ENCODE data around the gene RTTN.
"Not testable (repeated sequence)": the region's sequence is repeated elsewhere in the genome, so short reads cannot be mapped to it uniquely, and the experiment has no call there.

RTTN gene, protein sequence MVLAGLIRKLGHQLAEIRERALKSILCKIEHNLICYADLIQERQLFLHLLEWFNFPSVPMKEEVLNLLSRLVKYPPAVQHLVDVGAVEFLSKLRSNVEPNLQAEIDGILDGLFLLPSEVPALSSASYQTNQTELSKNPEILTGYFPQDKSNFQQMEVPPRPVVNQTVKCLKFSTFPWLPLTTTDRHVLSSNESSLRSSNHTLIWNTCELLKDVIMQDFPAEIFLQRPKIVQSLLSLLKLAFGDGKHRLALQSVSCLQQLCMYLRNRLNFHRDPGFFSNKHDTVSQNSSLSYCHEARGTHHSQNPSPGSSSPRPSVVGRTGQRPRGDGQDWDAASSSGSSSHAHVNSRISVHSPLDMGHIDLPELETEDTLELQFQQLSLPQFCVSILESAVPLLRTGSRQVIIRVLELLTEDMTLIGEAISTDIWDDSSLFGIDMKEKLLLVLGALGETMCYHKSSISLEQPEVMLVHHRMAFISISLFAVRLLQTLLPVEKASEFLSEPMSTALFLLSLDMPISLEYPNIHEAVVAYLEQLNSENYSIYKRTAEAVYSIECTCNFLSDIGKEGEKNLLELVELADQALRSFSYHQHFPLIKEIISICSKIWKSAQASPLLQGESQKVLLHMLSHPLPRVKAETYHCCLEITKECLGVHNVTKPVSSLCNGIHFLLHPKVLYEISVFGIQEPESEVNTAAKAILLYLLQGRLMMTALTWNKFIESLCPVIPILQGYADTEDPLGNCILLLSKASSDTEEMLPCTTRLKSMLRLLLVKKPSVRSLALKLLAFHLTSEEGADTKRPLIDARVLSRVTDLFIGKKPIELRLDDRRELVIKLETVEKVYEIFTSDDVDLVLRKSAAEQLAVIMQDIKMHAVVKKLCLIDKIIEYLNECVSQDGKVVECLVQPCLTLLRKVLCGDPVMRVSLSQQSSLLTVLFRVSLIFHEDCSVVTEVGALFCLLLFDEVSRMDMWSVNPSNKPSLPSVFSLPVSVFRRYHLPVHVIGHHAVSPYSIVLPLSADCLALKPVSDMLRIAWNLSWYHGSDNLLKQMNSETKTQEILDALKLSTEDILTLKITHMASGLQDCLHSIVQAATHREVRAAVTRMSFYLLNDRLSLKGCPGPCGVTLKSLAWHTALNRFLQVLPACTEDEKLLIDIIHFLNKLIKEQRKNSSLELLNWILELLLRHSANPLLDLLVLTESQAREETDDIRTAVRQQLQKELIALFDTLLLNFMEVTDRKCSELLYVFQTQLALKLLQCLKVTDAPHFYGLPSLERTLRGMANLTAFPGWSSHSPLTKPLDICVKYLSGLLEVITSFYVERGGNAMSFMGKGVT (N-terminal part only)

DNA sequence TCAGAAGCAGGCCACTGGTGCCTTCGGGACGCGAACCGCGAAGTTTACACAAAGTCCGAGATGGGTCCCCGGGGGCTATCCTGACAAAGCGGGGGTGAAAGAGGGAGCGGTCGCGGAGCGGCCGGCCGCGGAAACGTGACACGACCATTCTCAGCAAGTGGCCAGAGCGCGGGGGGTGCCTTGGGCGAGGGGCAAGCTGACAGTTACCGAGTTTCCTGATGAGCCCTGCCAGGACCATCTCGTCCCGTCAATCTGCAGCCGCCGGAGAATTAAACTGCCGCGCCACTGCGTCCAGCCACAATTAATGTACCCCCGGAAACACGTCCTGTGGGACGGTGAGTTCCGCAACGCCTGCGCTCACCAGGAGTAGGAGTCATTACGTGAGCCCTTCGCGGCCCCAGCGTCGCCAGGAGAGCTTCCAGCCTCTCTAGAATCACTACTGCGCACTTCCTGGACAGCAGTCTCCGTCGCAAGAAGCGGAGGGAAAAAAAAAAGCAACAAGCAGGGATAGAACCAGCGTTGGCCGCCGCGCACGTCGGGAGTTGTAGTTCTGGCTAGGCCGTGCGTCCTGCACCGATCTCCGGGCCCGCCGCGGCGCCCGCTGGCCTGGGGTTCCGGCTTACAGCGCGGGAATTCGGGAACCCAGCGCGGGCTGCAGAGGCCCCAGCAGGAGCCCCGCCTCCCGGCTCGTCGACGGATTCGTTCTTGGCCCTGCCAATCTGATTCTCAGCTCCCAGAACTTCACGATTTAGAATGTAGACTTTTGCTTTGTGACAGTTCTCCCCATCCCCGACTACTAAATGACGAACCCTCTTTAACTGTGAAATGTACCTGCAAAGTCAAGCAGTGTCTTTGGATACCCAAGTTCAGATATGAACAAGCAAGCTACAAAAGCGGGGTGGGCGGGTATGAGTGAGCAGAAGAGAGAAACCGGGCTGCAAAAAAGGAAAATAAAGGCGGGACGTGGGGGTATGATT lies at the start of gene RTTN:
Gene RTTN, minus strand, starts transcription at position 267 of the 977 bp plus-strand sequence. Its CDS starts 29 bp downstream, at position 238.
- peak; percentile 76 to 78 for DNase-seq (ENCODE audit: low read depth in 2 of 2, low spot score in 1 of 2)

DNA sequence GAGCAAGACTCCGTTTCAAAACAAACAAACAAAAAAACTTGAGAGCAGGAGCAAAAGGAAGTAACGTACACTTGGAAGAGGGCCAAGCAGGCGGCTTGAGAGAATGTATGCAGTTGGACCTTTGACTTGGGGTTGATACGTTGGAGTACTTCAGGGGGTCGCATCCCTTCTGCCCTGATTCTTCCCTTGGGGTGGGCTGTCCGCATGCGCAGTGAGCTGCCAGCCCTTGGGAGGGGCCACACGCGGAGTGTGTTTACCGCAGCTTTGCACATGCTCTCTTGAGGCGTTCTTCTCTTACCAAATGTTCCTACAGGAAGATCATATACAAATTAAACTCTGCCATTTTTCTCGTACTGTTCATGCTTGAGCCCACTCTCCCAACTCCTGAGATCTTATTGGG lies 45.3 kb upstream of the RTTN start:
- DNase-seq (ENCODE audit: low read depth in 2 of 2, low spot score in 1 of 2): no peak

DNA sequence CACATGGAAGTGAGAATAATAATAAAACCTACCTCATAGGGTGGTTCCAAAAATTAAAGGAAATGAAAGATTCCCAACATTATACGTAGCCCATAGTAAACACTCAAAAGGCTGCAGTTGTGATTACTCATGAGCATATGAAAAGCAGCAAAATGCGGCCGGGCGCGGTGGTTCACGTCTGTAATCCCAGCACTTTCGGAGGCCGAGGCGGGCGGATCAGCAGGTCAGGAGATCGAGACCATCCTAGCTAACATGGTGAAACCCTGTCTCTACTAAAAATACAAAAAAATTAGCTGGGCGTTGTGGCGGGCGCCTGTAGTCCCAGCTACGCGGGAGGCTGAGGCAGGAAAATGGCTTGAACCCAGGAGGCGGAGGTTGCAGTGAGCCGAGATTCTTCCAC lies 44.4 kb upstream of the RTTN start:
- not testable (repeated sequence) for DNase-seq (ENCODE audit: low read depth in 2 of 2, low spot score in 1 of 2)

DNA sequence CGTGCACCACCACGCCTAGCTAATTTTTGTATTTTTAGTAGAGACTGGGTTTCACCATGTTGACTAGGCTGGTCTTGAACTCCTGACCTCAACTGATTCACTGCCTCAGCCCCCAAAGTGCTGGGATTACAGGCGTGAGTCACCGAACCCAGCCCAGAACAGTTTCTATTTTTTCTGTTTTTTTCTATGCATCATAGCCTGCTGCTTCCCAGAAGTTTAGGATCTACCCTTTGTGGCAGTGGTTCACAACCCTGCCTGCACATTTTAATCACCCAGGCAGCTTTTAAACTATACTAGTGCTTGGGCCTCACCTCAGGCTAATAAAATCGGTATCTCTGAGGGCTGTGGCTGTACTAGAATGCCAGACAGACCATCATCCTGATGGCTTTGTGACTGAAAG lies 43.6 kb upstream of the RTTN start:
- DNase-seq (ENCODE audit: low read depth in 2 of 2, low spot score in 1 of 2): no peak

DNA sequence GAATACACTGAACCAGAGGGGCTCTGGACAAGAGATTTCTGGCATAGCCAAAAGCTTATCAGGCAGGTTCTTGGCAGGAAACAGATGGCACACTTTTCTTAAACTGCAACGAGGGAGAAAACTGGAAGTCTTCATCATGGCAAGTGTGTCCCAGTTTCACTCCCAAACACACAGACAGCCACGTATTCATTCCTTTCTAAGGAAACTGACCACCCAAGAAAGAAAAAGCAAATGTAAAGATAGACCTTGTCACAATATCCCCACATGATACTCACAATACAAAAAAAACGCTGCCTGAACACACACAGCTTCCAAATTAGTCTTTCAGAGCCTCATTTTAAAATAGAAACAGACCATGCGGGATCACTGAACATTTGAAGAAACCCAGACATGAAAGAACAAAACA lies 40.6 kb upstream of the RTTN start:
- no peak for DNase-seq (ENCODE audit: low read depth in 2 of 2, low spot score in 1 of 2)

DNA sequence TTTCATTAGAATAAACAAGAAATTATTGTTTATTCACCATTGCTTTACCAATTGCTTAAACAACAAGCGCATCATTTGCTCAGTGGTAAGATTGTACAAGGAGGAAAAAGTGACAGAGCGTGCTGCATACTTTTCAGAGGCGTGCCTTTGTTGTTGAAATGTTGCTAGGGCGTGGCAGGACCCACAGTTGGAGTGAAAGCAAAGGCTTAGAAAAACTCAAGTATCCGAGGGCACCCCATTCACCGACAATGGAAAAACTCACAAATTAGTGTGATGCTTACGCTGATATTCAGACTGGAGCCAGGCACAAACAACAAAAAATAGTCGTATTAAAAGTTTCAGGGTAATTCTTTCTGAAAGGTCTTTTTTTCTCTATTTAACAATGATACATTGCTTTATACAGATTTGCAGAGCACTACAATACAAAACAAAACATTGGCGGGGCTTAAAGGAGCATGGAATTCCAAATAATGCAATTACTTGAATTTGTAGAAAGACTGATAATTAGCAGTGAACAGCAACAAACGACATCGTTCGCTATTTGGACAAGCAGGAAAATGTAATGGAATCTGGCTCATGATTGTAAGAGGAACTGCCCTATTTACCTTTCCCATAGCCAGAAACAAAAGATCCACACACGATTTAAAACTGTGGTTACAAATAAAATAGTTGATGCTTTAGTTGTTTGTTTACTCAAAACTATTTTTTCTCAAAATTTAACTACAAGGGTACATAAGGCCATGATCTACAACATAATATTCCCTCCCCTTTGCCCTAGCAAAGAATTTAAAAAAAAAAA lies 37.8 kb upstream of the RTTN start:
- no peak for DNase-seq (ENCODE audit: low read depth in 2 of 2, low spot score in 1 of 2)

DNA sequence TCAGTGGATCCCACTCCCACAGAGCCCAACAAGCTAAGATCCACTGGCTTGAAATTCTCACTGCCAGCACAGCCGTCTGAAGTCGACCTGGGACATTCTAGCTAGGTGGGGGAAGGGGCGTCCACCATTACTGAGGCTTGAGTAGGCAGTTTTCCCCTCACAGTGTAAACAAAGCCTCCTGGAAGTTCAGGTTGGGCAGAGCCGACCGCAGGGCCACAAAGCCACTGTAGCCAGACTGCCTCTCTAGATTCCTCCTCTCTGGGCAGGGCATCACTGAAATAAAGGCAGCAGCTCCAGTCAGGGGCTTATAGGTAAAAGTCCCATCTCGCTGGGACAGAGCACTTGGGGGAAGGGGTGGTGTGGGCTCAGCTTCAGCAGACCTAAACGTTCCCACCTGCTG lies 31.4 kb upstream of the RTTN start:
- not testable (repeated sequence) for DNase-seq (ENCODE audit: low read depth in 2 of 2, low spot score in 1 of 2)

DNA sequence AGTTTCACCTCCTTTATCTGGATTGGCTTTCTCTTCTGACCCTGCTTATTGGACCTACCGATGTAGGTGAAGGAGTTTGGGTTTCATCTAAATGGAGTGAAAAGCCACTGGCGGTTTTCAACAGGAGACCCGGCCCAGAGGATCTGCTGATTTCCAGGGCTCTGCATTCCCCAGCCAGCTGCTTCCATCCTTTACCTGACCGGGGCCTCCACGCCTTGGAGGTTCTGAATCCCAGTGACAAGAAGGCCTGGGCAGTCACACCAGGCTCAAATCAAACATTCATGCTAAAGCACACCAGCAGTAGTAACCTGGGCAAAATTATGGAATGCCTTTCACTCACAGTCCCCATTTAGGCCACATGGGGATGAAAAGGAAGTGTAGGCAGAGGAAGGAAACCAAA lies 30.0 kb upstream of the RTTN start:
- no peak for DNase-seq (ENCODE audit: low read depth in 2 of 2, low spot score in 1 of 2)

DNA sequence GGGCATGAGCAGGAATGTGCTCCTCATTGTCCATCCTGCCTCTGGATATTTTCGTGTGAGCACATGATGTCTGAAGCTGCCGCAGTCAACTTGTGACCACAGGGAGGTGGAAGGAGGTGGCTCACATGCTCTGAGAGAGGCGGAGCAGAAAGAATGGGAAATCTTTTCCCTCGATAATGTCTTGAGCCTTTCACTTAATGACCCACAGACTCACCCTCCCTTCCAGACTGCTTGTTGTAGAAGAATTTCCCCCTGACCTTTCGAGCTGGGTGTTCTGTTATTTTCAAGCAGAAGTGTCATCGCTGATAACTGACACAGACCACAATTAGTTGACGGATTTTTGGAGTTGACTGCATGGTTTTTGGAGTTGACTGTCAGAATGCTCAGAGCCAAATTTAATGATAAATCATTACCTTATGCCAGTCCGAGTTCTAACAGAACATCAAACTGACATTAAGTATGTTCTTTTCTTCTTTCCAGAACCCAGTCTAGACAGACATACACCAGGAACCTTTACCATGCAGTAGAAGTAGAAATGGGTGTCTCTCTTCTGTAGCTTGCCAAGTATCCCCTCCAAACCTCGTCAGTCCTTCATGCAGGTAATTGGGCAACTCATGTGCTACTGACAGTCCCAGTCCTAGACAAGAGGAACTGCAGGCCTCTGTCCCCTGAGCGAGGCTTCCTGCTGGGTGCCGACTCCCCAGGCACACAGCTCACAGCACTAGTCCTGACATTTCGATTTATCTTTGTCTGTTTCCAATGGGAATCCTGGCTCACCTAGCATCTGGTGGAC lies 29.4 kb upstream of the RTTN start:
- DNase-seq (ENCODE audit: low read depth in 2 of 2, low spot score in 1 of 2): no peak

DNA sequence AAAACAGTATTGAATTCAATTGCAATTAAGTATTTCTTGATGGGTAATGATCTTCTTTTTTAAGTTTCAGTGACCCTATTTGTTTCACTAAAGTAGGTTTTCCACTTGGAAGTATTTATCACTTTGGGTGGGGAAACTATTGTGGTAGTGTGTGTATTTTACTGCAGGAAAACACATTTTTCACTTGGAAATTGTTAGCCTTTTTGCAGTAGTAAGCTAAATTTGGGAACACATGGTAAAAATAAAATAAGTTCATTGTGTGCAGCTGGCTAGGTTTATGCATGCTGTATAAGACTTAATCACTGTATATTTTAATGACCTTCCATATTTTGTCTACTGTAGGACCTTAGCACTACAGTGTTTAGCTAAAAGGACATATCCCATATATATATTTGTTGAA lies 28.5 kb upstream of the RTTN start:
- no peak for DNase-seq (ENCODE audit: low read depth in 2 of 2, low spot score in 1 of 2)

DNA sequence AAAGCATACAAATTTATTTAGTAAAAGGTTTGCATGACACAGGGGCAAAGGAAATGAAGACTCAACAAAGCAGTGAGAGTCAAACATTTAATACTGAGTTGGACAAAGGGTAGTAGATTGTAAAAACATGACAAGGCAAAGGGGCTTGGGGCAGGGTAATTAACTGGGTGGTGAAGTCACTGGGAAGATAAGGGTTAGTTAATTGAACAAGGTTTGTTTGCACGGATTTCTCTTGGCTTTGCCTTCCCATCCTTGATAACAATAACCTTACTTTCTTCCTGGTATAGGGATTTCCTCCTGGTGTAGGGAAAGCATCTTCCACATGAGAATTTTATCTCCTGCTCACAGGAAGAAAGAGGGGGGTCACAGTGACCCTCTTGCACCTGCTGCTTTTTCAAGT lies 26.8 kb upstream of the RTTN start:
- DNase-seq (ENCODE audit: low read depth in 2 of 2, low spot score in 1 of 2): no peak

DNA sequence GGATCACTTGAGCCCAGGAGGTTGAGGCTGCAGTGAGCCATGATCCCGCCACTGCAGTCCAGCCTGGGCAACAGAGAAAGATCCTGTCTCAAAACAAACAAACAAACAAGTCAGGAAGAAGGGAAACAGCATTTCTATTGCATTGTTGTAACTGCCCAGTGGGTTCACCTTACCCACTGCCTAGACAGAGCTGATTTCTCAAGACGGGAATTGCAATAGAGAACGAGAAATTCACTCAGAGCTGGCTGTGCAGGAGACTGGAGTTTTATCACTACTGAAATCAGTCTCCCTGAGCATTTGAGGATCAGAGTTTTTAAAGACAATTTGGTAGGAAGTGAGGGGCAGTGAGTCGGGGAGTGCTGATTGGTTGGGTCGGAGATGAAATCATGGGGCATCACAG lies 24.2 kb upstream of the RTTN start:
- DNase-seq (ENCODE audit: low read depth in 2 of 2, low spot score in 1 of 2): no peak

DNA sequence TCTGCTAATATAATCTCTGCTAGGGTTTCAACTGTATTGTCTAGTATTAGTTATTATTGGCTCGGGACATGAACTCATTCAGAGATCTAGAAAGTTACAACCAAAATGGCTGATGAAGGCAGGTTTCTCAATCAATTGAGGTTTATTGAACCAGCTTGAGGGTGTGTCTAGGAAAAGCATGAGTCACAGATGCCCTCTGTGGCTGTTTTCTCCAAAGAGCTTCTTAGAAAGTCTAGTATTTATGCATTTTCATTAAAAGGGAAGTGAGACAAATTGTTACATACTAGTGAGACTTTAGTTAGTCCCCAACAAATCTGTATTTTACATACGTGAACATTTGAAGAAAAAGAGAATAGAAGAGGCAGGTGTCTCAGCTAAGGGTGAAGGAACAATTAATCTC lies 23.0 kb upstream of the RTTN start:
- DNase-seq (ENCODE audit: low read depth in 2 of 2, low spot score in 1 of 2): no peak

DNA sequence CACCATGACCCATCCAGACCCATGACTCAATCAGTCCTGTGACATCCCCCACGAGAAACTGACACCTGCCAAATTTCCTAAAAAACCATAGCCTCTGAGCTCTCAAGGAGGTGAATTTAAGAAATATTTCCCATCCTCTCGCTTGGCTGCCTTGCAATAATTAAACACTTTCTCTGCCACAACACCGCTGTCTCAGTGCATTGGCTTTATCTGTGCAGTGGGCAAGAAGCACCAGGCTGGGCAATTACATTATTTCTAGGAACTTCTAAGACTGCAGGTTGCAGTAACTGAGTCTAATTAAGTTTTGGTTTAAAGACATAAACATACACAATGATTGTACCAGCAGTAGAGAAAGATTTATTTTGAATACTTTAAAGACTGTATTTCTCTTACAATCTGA lies 22.0 kb upstream of the RTTN start:
- DNase-seq (ENCODE audit: low read depth in 2 of 2, low spot score in 1 of 2): no peak

DNA sequence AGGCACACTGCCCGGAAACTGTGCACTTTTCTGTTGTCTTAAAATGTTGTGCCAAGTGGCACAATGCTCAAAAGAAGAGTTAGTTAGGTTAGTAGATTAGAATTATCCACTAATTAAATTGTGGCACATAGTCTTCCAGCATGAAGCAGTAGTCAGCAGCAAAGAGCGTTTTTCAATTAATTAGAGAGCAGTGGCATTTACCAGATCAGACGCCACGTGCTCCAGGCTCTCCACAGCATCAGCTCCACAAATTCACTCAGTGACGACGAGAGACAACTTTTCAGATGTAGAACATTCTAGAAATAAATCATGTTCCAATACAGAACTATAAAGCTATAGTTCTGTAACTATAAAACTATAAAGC lies 16.4 kb upstream of the RTTN start:
- no peak for DNase-seq (ENCODE audit: low read depth in 2 of 2, low spot score in 1 of 2)

DNA sequence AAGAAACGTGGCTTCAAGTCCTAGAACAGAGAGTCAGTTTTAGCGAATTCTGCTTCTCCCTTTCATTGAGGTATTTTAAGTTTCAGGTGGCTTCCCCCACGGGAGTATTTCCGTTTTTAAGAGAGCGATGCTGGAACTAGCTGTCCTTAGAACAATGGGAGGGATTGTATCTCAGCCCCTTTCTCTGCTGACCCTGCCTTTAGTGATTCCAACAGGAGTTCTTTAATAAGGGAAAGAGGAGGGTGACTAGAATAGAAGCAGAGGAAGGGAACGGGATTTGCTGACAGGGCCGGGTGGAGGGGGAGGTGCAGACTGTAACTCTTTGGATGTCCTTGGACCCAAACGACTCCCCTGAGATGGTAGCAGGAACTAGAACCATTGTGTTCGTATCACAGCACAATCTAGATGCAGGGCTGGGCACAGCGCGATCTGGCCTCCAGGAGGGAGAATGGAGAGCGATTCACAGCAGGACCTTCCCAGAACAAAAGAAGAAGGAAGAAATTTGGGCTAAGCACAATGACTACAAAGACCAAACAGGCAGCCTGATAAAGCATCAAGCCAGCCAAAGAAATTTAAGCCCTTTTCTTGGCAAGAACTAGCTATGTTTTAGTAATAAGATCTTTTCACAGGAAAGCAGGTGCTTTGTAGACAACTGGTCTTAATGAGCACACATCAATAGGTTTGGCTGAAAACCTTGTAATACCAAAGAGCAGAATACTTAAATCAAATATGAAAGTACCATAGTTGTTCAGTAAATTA lies 15.8 kb upstream of the RTTN start:
- DNase-seq (ENCODE audit: low read depth in 2 of 2, low spot score in 1 of 2): no peak

DNA sequence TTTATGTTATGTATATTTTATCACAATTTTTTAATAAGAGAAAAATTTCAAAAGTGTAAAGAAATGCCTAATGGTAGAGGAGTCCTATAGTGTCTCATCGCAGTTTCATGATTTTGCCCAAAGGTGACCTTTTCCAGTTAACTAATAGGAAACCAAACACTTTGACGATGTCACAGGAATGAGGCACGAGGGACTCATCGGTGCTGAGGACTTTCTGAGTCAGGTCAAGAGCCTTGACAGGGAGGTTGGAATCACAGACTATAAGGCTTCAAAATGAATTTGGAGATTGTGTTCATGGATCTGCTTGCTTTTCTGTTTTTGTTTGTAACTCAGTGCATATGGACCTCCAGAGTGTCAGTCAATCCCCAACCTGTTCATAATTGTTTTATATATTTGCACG lies 15.1 kb upstream of the RTTN start:
- no peak for DNase-seq (ENCODE audit: low read depth in 2 of 2, low spot score in 1 of 2)

DNA sequence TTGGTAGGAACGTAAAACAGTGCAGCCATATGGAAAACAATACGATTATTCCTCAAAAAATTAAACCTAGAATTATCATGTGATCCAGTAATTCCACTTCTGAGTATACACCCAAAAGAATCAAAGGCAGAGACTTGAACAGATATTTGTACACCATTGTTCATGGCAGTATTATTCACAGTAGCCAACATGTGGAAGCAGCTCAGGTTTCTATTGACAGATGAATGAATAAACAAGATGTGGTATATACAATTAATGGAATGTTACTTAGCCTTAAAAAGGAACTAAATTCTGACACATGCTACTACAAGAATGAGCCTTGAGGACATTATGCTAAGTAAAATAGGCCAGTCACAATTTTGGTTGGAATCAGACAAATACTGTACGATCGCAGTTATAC lies 14.2 kb upstream of the RTTN start:
- DNase-seq (ENCODE audit: low read depth in 2 of 2, low spot score in 1 of 2): no peak

All from stimulated activated CD8-positive, alpha-beta memory T cell treated with anti-CD3 and anti-CD28 coated beads, Interleukin-4, amount 100 ng/mL, for 4 hours (primary cell).